Middle frontal gyrus (tissue), 1 donor: ENCODE results near the gene LALBA.
"Not testable (repeated sequence)": the region's sequence is repeated elsewhere in the genome, so short reads cannot be mapped to it uniquely, and the experiment has no call there.

Experiments used
- DNase-seq: peaks from one replicate; pipeline ENCODE4 v3.0.0-alpha.2; 2015; ENCODE audit warnings: low spot score; ENCODE audit errors: extremely low spot score

Gene LALBA

DNA sequence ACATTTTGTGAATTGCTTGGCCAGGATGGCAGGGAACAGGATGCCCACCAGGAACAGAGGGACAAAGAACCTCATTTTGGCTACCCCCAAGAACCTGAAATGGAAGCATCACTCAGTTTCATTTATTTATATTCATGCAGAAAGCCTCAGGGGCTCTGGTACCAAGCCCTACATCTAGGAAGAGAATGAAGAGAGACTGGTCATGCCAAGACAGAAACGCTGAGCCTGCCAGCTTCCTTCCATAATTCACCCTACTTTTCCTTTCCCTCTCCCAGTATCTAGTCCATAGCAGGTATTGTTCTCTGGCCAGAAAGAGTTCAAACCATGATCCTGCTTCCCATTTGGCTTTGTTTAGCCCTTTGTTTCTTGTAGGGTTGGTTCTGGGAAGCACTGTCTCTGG lies at the start of gene LALBA:
TSS of gene LALBA (minus strand) at position 101 of the 400 bp plus-strand sequence. CDS start at position 75, 26 bp downstream.
- DNase-seq: no peak

DNA sequence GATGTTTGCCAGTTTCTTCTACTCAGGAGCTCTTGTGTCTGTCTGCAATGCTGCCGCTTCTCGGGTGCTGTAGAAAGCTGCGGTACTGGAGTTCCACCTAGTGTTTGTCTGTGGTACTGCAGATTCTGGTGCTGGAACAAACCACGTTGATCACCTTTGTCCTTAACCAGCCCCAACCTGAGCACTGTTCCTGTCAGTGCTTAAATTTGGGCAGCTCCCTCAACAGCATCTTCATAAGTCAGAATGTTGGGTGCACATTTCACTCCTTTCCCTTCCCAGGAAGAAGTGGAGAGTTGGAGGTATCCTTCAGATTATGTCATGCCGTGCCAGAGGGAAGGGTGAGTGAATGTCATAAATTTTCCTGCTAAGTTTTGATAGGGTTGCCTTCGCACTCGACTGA lies 48.7 kb upstream of the LALBA start:
- peak; percentile 51 for DNase-seq

DNA sequence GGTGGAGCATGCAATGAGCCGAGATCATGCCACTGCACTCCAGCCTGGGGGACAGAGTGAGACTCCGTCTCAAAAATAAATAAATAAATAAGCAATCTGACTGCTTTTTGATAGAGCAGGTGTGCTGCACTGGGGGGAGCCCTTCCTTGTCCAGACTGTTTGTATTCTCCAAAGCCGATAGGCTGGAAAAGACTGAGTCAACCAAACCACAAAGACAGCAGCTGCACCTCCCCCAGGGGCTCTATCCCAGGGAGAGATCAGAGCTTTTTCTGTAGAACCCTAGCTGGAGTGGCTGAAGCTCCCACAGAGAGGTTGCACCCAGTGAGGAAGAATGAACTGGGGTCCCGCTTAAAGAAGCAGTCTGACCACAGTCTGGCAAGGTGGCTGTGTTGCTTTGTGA lies 45.8 kb upstream of the LALBA start:
- DNase-seq: no peak

DNA sequence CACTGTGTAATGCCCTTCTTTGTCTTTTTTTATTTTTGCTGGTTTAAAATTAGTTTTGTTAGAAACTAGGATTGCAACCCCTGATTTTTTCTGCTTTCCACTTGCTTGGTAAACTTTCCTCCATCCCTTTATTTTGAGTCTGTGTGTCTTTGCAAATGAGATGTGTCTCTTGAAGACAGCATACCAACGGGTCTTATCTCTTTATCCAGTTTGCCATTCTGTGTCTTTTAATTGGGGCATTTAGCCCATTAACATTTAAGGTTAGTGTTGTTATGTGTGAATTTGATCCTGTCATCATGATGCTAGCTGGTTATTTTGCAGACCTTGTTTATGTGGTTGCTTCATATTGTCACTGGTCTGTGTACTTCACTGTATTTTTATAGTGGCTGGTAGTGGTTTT lies 43.5 kb upstream of the LALBA start:
- DNase-seq: no peak

DNA sequence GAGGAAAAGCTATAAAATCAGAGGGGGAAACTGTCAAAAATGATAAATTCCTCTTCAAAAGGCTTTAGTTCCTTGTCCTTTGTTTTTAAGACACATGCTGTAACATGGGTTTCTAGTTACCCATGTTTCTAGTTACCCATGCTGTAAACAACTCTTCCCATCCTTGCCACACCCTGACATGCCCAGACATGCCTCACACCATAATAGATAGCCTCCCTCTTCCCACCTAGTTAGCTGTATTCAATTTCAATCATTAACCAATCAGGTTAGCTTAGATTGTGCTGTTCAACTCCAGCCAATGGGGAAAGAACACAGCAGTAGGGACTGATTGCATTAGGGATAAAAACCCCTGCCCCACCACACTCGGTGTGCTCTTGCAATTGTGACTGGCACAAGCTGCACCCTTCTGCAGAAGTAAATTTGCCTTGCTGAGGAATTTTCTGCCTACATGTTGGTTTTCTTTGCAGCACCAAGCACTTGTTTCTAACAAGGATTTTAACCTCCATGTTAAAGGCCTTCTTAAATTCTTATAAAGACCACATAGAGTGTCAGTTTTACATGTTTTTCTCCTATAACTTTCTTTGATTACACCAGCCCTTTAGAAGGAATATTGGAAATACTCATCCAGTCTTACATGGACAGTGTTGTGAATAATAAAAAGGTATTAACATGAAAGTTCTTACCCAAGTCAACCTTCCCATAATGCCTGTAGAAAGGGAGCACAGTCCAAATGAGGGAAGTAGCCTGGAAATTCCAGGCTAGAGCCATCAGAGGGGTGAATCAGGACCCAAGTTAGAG lies 32.5 kb upstream of the LALBA start:
- no peak for DNase-seq

DNA sequence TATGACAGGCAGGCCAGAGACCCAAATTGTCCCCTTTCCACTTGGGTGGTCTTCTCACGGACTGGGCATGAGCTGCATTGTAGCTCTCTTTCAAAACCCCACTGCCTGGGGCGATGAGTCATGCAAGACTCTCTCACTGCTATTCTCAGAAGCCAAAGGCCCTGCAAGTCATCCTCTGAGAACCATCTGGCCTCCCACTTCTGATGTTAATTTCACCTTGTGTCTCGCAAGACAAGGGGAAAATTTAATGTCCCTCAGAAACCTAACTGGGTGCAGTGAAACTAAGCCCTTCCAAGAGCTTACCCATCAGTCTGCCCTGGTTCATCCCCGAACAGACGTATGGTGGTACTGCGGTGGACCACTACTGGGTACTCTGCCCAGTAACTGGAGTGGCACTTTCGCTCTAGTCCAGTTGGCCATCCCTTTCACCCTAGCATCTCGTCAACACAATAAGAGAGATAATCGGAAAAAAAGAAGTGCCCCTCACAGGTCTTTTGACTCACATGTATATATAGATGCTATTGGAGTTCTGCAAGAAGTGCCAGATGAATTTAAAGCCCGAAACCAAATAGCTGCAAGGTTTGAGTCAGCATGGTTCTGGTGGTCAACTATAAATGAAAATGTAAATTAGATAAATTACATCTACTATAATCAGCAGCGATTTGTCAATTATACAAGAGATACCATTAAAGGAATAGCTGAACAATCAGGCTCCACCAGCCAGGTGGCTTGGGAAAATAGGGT lies 31.3 kb upstream of the LALBA start:
- no peak for DNase-seq

DNA sequence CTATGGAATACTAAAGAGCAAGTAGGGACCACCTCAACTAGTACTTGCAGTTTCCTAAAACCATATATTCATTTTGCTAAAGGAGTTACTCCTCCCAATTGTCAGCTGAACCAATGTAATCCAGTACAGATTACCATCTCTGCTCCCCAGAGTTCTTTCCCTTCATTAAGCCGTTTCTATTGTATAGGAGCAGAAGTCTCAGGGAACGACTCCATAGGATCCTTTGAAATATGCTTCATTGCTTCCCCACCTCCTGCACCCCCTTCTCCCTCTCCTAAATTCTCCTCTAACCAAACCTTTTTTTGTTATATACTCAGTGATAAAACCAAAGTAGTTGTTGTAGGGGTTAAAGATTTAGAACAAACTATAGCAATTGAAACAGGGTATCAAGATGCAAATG lies 30.7 kb upstream of the LALBA start:
- DNase-seq: no peak

DNA sequence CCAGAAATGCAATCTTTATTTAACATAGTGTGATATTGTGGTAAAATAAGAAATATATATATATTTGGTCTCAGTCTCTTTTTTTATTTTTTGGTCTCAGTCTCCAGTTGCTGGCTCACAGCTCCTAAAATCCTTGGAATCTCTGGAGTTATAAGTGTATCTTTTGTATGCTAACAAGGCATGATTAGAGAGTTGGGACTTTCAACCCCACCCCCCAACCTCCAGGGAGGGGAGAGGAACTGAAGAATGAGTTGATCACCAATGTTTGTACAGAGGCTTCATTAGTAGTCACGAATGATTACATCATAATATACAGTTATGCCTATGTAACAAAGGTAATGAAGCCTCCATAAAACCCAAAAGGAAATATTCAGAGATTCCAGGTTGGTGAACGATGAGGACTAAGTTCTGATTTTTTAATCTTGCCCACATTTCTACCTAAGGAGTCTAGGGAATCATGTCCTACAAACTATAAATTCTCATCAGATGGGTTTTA lies 22.8 kb upstream of the LALBA start:
- no peak for DNase-seq

DNA sequence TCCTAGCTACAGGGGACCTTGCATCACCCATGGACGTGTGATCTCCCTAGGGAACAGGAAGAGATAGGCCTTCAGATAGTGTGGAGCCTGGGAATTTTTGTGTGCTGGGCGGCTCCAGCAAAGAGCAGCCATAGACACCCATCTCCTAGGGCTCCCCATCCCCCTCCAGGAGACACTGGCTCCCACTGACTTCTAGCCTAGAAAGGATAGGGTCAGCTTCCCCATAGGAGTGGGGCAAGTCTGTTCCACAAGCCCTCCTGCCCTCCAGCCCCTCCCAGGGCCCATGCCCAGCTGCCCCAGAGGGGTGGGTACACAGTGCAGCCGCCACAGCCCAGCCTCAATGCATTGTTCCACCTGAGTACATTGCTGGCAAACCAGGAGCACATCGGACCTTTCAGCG lies 16.5 kb upstream of the LALBA start:
- no peak for DNase-seq

DNA sequence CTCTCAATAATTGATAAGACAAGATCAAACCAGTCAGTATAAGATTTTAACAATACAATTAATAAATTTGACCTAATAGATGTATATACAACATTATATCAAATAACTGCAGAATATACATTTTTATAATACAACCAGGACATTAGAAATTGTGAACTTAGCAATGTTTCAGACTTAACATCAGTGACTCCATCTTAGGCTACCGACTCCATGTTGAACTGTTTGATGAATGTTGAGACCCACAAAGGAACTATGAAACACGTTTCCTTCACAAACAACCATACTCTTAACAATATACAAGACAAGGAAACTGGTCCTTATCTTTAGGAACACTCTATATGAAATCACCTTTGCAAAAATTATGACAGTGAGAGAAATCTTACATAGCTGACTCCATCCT lies 13.9 kb upstream of the LALBA start:
- no peak for DNase-seq

DNA sequence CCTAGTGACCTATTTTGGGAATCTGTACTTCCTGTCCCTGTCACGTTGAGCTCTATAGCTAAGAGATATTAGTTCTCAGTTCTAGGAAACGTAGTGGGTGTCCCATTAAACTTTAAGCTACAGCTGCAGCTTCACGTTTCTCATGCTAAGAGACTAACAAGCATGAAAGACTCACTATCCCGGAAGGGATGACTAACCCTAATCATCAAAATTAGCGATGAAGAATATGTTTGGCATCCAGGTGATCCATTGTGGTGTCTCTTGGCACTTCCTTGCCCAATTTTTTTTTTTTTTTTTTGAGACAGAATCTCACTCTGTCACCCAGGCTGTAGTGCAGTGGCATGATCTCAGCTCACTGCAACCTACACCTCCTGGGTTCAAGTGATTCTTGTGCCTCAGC lies 11.0 kb upstream of the LALBA start:
- DNase-seq: no peak

DNA sequence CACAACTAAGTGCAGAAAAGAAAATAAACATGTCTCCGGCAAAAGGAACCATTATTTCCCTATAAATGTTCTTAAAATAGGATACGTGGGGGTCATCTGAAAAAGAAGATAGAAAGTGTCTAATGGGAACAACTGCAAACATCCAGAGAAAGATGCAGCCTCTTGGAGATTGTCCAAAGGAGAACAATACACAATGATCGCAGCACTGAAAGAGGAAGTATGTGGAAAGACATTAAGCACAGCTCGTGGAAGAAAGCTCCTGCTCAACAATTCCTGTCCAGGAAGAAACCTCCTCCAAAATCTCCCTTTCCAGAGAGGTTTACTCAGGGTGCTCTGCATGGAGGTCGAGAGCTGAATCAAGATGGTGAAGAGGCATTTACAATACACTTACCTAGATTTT lies 2.5 kb upstream of the LALBA start:
- DNase-seq: no peak

DNA sequence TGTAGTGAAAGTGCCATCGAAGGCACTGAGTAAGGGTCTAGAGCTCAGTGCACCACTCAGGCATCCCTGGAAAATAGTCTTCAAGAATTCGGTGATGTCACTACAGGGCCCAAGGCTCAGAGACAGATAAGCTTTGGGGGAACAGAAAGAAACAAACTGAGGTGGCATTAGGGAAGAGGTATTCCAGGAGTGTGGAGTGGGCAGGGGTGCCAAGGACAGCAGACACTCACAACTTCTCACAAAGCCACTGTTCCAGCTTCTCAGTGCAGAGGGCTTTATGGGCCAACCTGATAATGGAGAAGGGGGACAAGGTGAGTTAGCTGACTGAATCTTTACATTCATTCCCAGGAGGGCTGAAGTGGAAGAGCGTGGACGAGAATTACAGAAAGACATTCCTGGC lies 2.1 kb downstream of the LALBA start:
- DNase-seq: no peak

DNA sequence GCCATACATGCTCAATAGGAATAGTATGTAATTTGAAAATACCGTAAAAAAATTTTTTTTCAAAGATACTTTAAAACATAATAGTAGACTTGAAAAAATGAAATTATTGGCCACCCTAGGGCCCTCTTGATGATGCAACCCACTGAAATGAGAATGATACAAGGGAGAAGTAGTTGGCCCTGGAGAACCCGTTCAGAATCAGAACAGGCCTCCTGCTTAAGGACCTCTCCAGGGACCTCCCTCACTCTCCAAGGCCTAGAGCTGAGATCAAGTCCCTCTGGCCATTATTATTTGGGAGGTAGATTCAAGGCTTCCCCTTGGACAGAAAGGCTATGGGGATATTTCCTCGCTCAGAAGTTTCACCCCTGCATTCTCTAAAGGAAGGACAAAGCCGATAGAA lies 11.9 kb downstream of the LALBA start:
- no peak for DNase-seq

DNA sequence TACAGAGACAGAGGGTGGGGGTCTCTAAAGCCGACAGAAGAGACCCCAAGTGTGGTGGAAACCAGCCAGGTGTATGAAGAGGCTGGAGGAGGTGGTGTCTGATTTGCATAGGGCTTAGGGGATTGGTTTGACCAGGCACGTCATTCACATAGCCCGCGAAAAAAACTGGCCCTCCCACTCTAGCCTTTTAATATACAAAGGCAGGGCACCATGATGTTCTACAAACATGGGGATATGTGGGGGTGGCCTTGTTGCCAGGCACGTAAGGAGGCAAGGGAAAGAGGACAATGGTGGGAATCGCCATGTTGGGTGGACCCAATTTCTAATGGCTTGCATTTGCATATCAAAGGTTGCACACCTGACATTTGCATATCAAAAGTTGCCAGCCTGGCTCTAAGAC lies 13.2 kb downstream of the LALBA start:
- no peak for DNase-seq

DNA sequence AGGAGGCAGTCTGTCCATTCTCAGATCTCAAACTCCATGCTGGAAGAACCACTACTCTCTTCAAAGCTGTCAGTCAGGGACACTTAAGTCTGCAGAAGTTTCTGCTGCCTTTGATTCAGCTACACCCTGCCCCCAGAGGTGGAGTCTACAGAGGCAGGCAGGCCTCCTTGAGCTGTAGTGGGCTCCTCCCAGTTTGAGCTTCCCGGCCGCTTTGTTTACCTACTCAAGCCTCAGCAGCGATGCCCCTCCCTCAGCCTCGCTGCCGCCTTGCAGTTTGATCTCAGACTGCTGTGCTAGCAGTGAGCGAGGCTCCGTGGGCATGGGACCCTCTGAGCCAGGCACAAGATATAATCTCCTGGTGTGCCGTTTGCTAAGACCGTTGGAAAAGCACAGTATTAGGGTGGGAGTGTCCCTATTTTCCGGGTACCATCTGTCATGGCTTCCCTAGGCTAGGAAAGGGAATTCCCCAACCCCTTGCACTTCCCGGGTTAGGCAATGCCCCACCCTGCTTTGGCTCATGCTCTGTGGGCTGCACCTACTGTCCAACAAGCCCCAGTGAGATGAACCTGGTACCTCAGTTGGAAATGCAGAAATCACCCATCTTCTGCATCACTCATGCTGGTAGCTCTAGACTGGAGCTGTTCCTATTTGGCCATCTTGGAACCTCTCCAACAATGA lies 16.0 kb downstream of the LALBA start:
- not testable (repeated sequence) for DNase-seq

DNA sequence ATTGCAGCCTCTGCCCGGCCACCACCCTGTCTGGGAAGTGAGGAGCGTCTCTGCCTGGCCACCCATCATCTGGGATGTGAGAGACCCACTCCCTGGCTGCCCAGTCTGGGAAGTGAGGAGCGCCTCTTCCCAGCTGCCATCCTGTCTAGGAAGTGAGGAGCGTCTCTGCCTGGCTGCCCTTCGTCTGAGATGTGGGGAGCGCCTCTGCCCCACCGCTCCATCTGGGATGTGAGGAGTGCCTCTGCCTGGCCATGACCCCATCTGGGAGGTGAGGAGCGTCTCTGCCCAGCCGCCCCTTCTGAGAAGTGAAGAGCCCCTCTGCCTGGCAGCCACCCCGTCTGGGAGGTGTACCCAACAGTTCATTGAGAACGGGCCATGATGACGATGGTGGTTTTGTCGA lies 18.2 kb downstream of the LALBA start:
- DNase-seq: not testable (repeated sequence)

DNA sequence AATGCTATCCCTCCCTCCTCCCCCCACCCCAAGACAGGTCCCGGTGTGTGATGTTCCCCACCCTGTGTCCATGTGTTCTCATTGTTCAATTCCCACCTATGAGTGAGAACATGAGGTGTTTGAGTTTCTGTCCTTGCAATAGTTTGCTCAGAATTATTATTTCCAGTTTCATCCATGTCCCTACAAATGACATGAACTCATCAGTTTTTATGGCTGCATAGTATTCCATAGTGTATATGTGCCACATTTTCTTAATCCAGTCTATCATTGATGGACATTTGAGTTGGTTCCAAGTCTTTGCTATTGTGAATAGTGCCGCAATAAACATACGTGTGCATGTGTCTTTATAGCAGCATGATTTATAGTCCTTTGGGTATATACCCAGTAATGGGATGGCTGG lies 22.8 kb downstream of the LALBA start:
- not testable (repeated sequence) for DNase-seq

DNA sequence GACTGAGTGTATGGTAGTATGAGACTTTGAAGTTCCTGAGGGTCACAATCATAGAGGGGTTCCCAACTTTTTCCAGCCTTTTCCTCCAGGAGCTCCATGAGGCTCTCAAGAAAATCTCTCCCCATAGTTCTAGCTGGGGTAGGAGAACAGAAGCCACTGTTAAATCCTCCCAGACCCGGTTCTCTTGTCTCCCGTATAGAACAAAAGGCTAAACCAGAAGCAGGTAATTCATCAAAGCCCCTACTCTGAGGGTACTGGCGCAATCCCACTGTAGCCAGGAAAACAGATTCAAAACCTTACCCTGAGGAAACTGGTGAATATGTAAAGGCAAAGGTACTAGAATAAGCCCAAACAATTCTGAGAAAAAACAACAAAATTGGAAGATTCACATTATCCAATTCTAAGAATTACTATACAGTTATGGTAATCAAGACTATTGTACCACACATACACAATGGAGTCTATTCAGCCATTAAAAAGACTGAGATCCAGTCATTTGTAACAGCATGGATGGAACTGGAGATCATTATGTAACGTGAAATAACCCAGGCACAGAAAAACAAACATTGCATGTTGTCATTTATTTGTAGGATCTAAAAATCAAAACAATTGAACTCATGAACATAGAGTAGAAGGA lies 23.9 kb downstream of the LALBA start:
- no peak for DNase-seq

DNA sequence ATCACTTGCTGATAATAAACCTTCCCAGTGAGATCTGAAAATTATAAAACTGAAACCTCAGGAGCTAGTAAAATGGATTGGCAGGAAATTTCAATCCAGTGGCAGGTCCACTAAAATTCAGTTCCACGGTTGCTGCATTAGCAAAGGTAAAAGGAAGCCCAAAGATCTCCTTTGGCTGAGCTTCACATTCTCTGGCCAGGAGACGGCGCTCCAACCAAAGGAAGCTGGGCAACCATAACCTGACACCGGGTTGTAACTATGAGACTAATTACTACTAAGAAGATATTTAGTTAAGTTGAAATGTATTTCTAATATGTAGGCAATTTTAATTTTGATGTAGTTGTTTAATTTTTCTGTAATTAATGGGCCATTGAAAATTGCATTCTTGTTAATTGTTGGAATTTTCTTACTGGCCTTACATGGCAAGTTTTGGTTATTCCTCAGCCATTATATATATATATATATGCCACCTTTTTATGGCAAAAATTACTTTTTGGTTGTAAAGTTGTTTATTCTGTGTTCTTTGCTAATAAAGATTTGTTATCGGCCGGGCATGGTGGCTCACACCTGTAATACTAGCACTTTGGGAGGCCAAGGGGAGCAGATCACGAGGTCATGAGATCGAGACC lies 27.4 kb downstream of the LALBA start:
- DNase-seq: no peak

DNA sequence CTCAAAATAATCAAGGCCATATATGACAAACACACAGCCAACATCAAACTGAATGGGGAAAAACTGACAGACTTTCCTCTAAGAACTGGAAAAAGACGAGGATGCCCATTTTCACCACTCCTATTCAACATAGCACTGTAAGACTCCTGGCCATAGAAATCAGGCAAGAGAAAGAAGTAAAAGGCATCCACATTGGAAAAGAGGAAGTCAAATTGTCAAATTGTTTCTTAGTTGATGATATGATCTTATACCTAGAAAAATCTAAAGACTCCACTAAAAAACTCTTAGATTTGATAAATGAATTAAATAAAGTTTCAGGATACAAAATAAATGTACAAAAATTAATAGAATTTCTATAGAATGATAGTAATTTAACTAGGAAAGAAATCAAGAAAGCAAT lies 33.2 kb downstream of the LALBA start:
- DNase-seq: no peak
